Memory B cell (primary cell): ENCODE measurements around the gene ASIC1.

Experiments
- ATAC-seq: fragments of 150-1000 bp; cut with Tn5 transposase; 2 replicates; pipeline ENCODE4 v1.10.0; 2021; ENCODE audit warnings: low read depth, mild to moderate bottlenecking, moderate library complexity
- DNase-seq, 2 donors: peaks; one replicate each; pipeline ENCODE4 v3.0.0; 2022; ENCODE audit warnings: low spot score in 2 of 2
- H3K27ac Mint-ChIP-seq: one replicate; pipeline ENCODE4 v1.8.0; 2022; ENCODE audit warnings: mild to moderate bottlenecking, moderate library complexity, mixed read lengths
- H3K27me3 Mint-ChIP-seq: one replicate; pipeline ENCODE4 v1.8.0; 2022; ENCODE audit warnings: mixed read lengths
- H3K36me3 Mint-ChIP-seq: one replicate; pipeline ENCODE4 v1.8.0; 2022; ENCODE audit warnings: mild to moderate bottlenecking, mixed read lengths
- H3K4me1 Mint-ChIP-seq: one replicate; pipeline ENCODE4 v1.8.0; 2022; ENCODE audit warnings: mixed read lengths
- H3K4me3 Mint-ChIP-seq: one replicate; pipeline ENCODE4 v1.8.0; 2022; ENCODE audit warnings: mild to moderate bottlenecking, moderate library complexity, mixed read lengths
- H3K9me3 Mint-ChIP-seq: one replicate; pipeline ENCODE4 v1.8.0; 2022; ENCODE audit warnings: mixed read lengths

The ASIC1 gene

GRCh38 chr12:50090391-50090790 is 33.0 kb downstream of the ASIC1 start:
- Mint-ChIP-seq H3K27ac (no peak overlapping the region), H3K4me1 (peaks cover 18% of the 10 kb centered on the region), H3K9me3 (no peaks in the 10 kb centered on the region), H3K4me3 (no peak overlapping the region), H3K36me3 (peaks cover 26% of the 10 kb centered on the region), H3K27me3 (no peaks in the 10 kb centered on the region)
- DNase-seq = no peak
- no peak for ATAC-seq

GRCh38 chr12:50097952-50098351 is 40.6 kb downstream of the ASIC1 start:
- no peak for ATAC-seq
- Mint-ChIP-seq H3K9me3 (no peaks in the 10 kb centered on the region), H3K4me1 (peaks cover 2% of the 10 kb centered on the region), H3K27ac (no peak overlapping the region), H3K36me3 (peaks cover 42% of the 10 kb centered on the region), H3K4me3 (no peak overlapping the region), H3K27me3 (no peaks in the 10 kb centered on the region)
- no peak for DNase-seq

DNA sequence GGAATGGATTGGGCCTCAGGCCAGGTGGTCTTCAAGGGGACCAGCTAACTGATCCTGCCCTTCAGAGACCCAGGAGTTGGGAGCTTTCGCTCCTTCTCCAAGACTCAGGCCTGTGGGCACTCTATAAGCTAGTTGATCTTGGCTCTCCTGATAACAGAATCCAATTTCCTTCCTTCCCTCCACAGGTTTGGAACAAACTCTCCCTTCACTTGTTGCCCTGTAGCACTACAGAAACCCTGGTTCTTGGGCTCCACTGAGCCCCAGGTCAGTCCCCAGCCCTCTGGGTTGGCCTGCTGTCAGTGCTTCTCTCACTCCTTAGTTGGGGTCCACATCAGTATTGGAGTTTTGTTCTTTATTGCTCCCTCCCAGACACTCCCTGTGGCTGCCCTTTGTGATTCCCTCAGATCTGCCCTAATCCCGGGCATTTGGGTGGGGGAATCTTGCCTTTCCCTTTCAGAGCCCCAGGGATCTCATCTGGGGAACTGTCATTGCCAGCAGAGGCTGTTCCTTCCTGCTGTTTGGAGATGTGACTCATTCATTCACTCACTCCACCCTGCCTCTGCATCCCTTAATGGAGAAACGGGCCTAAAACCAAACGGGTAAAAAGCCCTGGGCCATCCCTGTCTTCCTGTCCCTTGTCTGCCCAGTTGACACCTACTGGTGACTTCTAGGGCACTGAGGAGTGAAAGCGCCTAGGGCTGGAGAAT is 42.1 kb downstream of the ASIC1 start:
- Mint-ChIP-seq H3K27me3 (no peaks in the 10 kb centered on the region), H3K4me3 (no peak overlapping the region), H3K4me1 (peaks cover 3% of the 10 kb centered on the region), H3K27ac (peak overlapping the region; percentile 47), H3K36me3 (peaks cover 41% of the 10 kb centered on the region), H3K9me3 (no peaks in the 10 kb centered on the region)
- DNase-seq (no peak), ATAC-seq (no peak)

DNA sequence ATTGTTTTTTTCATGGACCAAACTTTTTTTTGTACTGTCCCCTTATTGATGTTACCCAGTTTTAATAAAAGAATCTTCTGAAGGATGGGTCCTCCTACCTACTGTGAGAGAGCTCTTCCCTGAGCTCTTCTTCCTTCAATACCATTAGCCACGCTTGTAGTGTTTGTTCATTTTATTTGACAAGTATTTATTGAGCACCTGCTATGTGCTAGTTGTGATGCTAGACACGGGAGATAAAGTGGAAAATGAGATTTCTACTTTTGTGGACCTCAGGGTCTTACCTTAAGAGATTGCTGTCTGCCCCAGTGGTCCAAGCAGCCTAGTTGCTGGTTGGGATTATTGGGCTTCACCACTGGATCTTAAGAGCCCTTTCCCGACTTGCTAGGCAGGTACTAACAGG is 43.2 kb downstream of the ASIC1 start:
- H3K27ac Mint-ChIP-seq = peak overlapping the region; percentile 12
- H3K9me3 Mint-ChIP-seq = no peaks in the 10 kb centered on the region
- no peaks in the 10 kb centered on the region for H3K27me3 Mint-ChIP-seq
- DNase-seq (no peak), ATAC-seq (no peak)
- H3K4me3 Mint-ChIP-seq = no peak overlapping the region
- H3K36me3 Mint-ChIP-seq = peaks cover 36% of the 10 kb centered on the region
- H3K4me1 Mint-ChIP-seq = peaks cover 3% of the 10 kb centered on the region

DNA sequence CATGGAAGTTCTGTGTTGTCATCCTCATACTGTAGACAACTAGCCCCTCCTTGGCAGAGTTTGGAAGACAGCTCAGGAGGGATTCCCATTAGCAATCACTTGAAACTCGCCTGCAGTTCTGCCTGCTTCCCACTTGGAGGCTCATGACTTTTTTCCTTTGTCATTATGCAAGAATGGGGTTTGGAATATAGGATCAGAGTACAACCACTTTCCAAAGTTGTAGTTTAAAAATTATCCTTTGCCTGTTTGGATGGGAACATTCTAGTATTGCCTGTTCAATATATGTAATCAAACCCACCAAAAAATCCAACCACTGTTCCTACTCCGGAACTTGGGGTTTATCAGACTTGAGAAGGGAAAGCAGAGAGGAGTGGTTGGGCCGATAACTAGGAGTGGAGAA is 44.3 kb downstream of the ASIC1 start:
- DNase-seq (no peak), ATAC-seq (no peak)
- H3K4me3 Mint-ChIP-seq = no peak overlapping the region
- peaks cover 30% of the 10 kb centered on the region for H3K36me3 Mint-ChIP-seq
- no peak overlapping the region for H3K27ac Mint-ChIP-seq
- H3K27me3 Mint-ChIP-seq = no peaks in the 10 kb centered on the region
- no peaks in the 10 kb centered on the region for H3K9me3 Mint-ChIP-seq
- H3K4me1 Mint-ChIP-seq = peaks cover 8% of the 10 kb centered on the region

GRCh38 chr12:50102131-50102531 is 44.7 kb downstream of the ASIC1 start:
- no peaks in the 10 kb centered on the region for H3K27me3 Mint-ChIP-seq
- ATAC-seq (no peak), DNase-seq (no peak)
- H3K4me3 Mint-ChIP-seq = no peak overlapping the region
- H3K27ac Mint-ChIP-seq = no peak overlapping the region
- peaks cover 8% of the 10 kb centered on the region for H3K4me1 Mint-ChIP-seq
- no peaks in the 10 kb centered on the region for H3K9me3 Mint-ChIP-seq
- peaks cover 28% of the 10 kb centered on the region for H3K36me3 Mint-ChIP-seq

- H3K9me3 Mint-ChIP-seq = no peaks in the 10 kb centered on the region
- peaks cover 8% of the 10 kb centered on the region for H3K4me1 Mint-ChIP-seq
- peak overlapping the region; percentile 38 for H3K27ac Mint-ChIP-seq
- H3K27me3 Mint-ChIP-seq = no peaks in the 10 kb centered on the region
- ATAC-seq (no peak), DNase-seq (no peak)
- no peak overlapping the region for H3K4me3 Mint-ChIP-seq
- peaks cover 27% of the 10 kb centered on the region for H3K36me3 Mint-ChIP-seq
These were observed 45.4 kb downstream of the ASIC1 start for GRCh38 chr12:50102646-50103309.

DNA sequence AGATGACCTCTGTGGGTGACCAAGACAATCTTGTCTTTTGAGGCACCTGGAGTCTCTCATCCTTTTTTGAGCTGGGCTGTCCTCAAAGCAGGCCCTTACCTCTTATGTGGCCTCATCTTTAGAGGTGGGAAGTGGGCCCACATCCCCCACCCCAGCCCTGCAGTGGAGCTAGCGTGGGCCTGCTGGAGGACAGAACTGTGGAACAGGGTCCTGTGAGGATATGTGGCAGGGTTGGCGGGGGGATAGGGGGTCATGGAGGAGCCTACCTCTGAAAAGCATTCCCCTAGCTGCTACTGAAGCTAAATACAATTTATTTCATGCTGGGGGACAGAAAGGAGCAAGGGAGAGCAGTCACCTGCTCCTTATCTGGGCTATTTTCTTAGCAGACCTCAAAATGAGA is 46.0 kb downstream of the ASIC1 start:
- DNase-seq = no peak
- no peak overlapping the region for H3K27ac Mint-ChIP-seq
- H3K36me3 Mint-ChIP-seq = peaks cover 25% of the 10 kb centered on the region
- no peak overlapping the region for H3K4me3 Mint-ChIP-seq
- ATAC-seq = no peak
- no peaks in the 10 kb centered on the region for H3K27me3 Mint-ChIP-seq
- H3K9me3 Mint-ChIP-seq = no peaks in the 10 kb centered on the region
- H3K4me1 Mint-ChIP-seq = peaks cover 11% of the 10 kb centered on the region

GRCh38 chr12:50103767-50104321 is 46.4 kb downstream of the ASIC1 start, which contains the start of gene GPD1:
Gene GPD1, plus strand, starts transcription at chr12:50104008. Its CDS starts 43 bp downstream, at chr12:50104051.
- peaks cover 14% of the 10 kb centered on the region for H3K4me1 Mint-ChIP-seq
- no peak within 1 kb of the TSS for H3K4me3 Mint-ChIP-seq
- H3K9me3 Mint-ChIP-seq = no peaks in the 10 kb centered on the region
- H3K27me3 Mint-ChIP-seq = no peaks in the 10 kb centered on the region
- peak within 1 kb of the TSS; percentile 38 for H3K27ac Mint-ChIP-seq
- ATAC-seq (no peak), DNase-seq (no peak)
- peaks cover 25% of the 10 kb centered on the region for H3K36me3 Mint-ChIP-seq

DNA sequence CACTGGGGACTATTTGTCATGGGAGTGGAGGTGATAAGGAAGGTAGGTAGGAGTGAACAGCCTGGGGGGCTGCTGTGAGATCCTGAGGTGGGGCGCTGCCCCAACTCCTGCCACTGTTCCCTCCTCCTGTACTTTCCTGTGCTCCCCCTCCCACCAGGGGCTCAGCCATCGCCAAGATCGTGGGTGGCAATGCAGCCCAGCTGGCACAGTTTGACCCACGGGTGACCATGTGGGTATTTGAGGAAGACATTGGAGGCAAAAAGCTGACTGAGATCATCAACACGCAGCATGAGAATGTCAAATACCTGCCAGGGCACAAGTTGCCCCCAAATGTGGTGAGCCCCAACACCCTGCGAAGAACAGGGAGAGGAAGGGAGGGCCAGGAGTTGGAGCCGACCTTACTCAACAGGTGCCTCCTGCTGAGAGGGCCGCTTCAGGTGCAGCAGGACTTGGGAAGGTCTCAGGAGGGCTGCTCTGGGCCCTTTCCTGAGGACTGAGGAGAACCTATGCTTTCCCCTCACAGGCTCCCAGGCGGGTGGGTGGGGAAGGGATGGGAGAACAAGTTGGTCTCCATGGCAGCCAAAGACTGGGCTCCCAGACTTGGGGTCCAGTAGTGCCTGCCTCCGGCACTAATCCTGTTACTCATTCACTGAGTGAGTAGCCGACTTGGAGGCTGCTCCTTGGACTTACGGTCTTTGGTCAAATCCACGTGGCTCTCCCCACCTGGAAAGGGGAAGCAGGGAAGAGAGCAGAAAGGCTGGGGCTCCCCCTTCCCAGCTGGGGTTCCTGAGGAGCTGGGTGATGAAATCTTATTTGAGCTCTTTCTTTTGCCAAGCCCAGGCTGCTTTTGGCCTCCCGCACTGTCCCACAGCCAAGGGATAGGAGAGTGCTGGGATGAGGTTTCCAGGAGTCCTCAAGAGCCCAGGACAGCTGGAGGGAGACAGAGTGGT is 47.3 kb downstream of the ASIC1 start:
- Mint-ChIP-seq H3K4me1 (peaks cover 20% of the 10 kb centered on the region), H3K36me3 (peaks cover 17% of the 10 kb centered on the region), H3K27me3 (no peaks in the 10 kb centered on the region), H3K27ac (no peak overlapping the region), H3K4me3 (no peak overlapping the region), H3K9me3 (no peaks in the 10 kb centered on the region)
- ATAC-seq (no peak), DNase-seq (no peak)

GRCh38 chr12:50105913-50106450 is 48.6 kb downstream of the ASIC1 start:
- Mint-ChIP-seq H3K27me3 (no peaks in the 10 kb centered on the region), H3K27ac (peak overlapping the region; percentile 80), H3K4me1 (peaks cover 27% of the 10 kb centered on the region), H3K9me3 (no peaks in the 10 kb centered on the region), H3K36me3 (peaks cover 7% of the 10 kb centered on the region), H3K4me3 (no peak overlapping the region)
- DNase-seq (no peak), ATAC-seq (no peak)

GRCh38 chr12:50106907-50107306 is 49.5 kb downstream of the ASIC1 start:
- Mint-ChIP-seq H3K4me3 (no peak overlapping the region), H3K4me1 (peaks cover 27% of the 10 kb centered on the region), H3K9me3 (no peaks in the 10 kb centered on the region), H3K27ac (peak overlapping the region; percentile 18), H3K27me3 (no peaks in the 10 kb centered on the region), H3K36me3 (peaks cover 5% of the 10 kb centered on the region)
- DNase-seq (no peak), ATAC-seq (no peak)

DNA sequence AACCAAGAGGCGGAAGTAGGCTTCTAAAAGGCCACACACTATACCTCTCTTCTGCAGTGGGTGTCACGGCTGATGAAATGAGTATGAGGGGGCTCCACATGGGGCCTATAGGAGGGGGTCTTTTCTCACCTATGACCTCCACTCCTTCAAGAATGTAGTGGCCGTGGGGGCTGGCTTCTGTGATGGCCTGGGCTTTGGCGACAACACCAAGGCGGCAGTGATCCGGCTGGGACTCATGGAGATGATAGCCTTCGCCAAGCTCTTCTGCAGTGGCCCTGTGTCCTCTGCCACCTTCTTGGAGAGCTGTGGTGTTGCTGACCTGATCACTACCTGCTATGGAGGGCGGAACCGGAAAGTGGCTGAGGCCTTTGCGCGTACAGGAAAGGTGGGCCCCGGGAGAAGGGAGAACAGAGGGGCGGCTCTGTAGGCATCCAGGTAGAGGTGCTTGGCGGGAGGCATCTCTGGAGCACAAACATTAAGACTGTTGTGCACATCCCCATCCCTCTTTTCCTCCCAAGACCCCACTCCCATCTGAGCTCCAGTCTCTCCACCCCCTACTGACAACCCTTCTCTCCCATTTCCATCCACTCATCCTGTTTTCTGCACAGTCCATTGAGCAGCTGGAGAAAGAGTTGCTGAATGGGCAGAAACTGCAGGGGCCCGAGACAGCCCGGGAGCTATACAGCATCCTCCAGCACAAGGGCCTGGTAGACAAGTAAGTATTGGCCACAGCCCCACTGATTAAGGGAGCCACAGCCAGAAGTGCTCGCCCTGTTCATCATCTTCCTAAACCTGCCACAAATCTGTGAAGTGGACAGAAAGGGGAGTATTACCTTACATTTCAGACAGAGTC is 50.2 kb downstream of the ASIC1 start:
- Mint-ChIP-seq H3K27me3 (no peaks in the 10 kb centered on the region), H3K9me3 (no peaks in the 10 kb centered on the region), H3K36me3 (peaks cover 5% of the 10 kb centered on the region), H3K4me1 (peaks cover 27% of the 10 kb centered on the region), H3K4me3 (no peak overlapping the region), H3K27ac (peak overlapping the region; percentile 18)
- ATAC-seq (no peak), DNase-seq (no peak)
